NCI-H526 (cell line): ENCODE measurements around the gene PLXNA3.

ENCODE experiments used
- DNase-seq, 2 experiments: peaks; one replicate each; lab custom pipeline; 2025; lab: John Stamatoyannopoulos, UW

Gene PLXNA3

DNA sequence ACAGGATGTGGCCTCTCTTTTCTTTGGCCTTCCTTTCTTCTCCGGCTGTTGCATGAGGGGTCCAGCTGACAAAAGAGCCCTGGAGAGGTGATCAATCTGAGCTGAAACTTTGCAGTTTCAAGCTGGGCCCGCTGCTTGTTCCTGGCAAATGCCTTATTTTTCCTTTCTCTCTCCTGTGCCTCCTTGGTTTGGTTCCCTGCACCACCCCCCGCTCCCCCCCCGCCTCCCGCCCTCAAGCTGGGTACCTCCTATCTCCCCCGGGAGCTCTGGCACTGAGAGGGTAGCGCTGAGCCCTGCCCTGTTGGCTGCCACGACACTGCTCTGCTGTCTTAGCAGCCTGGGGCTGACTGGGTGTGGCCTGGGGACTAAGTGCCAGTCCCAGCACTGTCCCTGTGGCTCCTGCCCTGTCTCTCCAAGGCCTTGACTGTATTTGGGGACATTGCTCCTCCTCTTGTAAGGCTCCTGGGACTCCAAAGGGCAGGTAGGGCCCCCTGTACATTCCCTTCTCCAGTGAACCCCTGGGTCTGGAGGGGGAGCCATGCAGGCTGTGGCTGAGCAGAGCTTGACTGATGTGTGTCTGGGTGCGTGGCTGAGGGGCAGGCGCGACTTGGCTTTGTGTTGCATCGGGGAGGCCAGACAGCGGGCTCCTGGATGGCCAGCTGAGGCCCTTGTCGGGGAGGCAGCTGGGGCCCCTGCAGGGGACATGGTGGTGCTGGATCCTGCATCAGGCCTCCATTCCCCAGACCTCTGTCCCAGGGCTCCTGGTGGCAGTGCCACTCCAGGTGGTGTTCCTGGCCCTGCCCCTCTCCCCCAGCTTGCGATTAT, 1.1 kb downstream of the PLXNA3 start:
- DNase-seq = peak; percentile 41 to 78

GRCh38 chrX:154459832-154460231, 1.8 kb downstream of the PLXNA3 start:
- peak in 1 of 2 experiments; percentile 49 for DNase-seq

- peak in 1 of 2 experiments; percentile 26 for DNase-seq
Observed at GRCh38 chrX:154460326-154460725, 2.2 kb downstream of the PLXNA3 start.

GRCh38 chrX:154462396-154462795, 4.3 kb downstream of the PLXNA3 start:
- DNase-seq = no peak

- no peak for DNase-seq
Observed at GRCh38 chrX:154463611-154464220, 5.6 kb downstream of the PLXNA3 start.

- no peak for DNase-seq
Observed at GRCh38 chrX:154464806-154465365, 6.8 kb downstream of the PLXNA3 start.

GRCh38 chrX:154465601-154466000, 7.5 kb downstream of the PLXNA3 start:
- DNase-seq = no peak

DNA sequence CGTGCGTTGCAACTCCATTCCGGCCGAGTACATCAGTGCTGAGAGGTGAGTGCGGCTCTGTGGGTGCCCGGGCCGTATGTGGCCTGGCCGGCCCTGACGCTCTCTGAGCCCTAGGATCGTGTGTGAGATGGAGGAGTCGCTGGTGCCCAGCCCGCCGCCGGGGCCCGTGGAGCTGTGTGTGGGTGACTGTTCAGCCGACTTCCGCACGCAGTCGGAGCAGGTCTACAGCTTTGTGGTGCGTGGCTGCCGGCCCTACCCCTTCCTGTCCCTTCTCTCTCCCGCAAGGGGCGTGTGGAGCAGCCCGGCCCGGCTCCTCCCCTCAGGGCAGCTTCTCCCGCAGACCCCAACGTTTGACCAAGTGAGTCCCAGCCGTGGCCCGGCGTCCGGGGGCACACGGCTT, 8.0 kb downstream of the PLXNA3 start:
- no peak for DNase-seq

DNA sequence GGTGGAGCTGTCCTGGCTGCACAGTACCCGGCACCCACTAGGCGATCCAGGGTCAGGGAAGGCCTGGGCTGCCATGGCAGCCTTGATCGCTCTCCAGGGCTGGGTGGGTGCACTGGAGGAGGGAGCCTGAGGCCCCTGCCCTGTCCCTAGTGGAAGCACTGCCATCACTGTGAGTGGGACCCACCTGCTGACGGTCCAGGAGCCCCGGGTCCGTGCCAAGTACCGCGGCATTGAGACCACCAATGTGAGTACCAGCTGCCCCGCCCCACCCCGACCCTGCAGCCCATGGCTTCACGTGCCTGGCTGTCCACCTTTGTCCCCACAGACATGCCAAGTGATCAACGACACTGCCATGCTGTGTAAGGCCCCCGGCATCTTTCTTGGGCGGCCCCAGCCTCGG, 8.8 kb downstream of the PLXNA3 start:
- DNase-seq = no peak

- DNase-seq = no peak
Observed at GRCh38 chrX:154467556-154467955, 9.5 kb downstream of the PLXNA3 start.

DNA sequence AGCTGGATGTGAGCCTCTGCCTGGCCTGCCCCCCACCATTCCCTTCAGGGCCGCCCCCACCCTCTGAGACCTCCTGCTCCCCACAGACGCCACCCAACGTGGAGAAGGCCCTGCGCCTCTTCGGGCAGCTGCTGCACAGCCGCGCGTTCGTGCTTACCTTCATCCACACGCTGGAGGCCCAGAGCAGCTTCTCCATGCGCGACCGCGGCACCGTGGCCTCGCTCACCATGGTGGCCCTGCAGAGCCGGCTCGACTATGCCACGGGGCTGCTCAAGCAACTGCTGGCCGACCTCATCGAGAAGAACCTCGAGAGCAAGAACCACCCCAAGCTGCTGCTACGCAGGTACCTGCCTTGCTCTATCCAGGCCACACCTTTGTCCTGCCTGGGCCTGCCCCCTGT, 10.1 kb downstream of the PLXNA3 start:
- no peak for DNase-seq

DNA sequence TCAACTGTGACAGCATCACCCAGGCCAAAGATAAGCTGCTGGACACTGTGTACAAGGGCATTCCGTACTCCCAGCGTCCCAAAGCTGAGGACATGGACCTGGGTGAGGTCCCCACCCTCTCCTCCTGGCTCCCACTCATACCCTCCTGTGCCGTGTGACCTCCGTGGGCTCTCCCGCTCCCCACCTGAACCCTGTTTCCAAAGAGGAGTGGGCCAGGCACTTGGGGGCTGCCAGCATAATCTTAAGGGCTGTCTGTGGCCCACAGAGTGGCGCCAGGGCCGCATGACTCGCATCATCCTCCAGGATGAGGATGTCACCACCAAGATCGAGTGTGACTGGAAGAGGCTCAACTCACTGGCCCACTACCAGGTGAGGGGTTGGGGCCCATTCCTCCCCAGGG, 11.0 kb downstream of the PLXNA3 start:
- no peak for DNase-seq

- DNase-seq = no peak
Observed at GRCh38 chrX:154469880-154470279, 11.8 kb downstream of the PLXNA3 start.

- no peak for DNase-seq
Observed at GRCh38 chrX:154470434-154470833, 12.4 kb downstream of the PLXNA3 start.

DNA sequence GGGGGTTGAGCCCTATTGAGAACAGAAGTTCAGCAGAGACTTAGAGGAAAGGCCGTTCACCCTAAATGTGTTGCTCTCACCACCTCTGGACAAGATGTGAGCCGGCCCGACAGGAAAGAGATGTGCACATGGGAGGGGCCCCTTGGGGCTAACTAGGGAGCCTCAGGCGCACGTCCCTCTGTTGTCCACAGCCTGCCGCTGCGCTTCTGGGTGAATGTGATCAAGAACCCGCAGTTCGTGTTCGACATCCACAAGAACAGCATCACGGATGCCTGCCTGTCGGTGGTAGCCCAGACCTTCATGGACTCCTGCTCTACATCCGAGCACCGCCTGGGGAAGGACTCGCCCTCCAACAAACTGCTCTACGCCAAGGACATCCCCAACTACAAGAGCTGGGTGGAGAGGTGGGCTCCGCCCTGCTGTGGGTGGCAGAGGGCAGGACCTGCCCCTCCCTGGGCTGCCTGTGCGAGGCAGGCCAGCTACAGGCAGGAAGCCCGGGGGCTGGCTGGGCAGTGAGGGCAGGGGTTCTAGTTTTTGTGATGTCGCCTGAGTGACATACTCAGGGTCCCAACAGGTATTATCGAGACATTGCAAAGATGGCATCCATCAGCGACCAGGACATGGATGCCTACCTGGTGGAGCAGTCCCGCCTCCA, 13.0 kb downstream of the PLXNA3 start:
- no peak for DNase-seq

DNA sequence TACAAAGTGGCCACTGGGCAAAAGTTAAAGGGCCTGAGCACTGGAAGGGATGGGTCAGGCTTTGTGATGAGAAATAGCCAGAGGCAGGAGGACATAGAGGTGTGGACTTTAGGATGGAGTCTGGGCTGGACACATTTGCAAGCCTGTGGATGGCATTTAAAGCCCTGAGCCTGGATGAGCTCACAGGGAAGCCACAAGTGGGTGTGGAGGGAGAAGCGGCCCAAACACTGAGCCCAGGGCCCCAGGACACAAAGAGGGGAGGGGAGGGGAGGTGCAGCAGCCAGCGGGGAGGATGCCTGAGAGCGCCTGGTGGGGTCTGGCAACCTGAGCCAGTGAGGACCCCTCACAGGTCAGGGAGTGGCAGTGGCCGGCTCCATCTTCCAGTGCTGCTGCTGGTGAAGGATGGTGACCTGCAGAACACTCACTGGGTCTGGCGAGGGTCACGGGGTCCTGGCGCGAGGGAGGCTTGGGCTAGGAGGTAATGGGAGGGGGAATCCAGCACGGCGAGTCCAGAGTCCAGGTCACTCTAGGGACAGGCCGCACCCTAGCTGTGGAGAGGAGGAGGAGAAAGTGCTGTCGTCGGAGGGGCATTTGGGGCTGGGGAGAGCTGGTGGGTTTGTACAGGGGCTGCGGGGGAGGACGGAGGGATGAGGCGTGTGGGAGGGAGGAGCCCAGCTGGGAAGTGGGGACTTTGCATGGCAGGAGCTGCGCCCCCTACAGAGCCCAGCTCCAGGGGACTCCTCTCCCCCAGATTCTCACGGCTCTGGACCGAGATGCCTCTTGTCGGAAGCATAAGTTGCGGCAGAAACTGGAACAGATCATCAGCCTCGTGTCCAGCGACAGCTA, 14.0 kb downstream of the PLXNA3 start:
- no peak for DNase-seq

- DNase-seq = no peak
Observed at GRCh38 chrX:154472685-154473632, 14.9 kb downstream of the PLXNA3 start.

DNA sequence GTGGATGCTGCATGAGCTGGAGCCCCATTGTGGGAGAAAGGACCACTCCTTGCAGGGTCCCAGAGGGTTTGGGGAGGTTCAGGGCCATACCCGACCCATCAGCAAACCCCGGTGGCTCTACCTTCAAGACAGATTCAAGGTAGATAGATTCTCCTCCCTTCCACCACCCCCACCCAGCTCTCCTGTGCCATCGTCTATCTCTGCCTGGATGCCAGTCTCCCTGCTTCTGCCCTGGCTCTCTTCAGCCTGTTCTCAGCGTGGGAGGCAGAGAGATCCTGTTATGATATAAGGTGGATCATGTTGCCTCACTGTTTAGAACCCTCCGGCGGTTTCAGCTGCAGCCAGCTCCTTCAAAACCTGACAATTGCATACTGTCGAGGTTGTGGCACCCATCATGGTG, 15.6 kb downstream of the PLXNA3 start:
- no peak for DNase-seq

DNA sequence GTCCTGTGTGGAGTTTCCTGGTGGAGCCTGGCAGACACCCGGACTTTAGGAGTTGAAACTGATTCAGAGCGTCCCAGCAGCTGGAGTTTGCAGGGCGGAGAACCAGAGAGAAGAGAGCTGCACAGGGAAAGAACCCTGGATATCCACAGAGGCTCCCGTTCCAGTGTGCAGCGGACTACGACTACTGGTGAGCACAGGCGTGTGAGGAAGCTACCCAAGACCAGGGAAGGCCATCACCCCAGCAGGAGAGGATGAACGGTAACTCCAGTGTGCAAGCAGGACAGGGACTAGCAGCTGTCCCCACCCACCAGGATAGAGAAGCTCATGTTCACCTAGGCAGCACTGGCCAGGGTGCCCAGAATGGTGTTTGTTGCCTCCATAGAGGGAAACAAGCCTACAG, 18.7 kb downstream of the PLXNA3 start:
- DNase-seq = peak; percentile 7 to 57

DNA sequence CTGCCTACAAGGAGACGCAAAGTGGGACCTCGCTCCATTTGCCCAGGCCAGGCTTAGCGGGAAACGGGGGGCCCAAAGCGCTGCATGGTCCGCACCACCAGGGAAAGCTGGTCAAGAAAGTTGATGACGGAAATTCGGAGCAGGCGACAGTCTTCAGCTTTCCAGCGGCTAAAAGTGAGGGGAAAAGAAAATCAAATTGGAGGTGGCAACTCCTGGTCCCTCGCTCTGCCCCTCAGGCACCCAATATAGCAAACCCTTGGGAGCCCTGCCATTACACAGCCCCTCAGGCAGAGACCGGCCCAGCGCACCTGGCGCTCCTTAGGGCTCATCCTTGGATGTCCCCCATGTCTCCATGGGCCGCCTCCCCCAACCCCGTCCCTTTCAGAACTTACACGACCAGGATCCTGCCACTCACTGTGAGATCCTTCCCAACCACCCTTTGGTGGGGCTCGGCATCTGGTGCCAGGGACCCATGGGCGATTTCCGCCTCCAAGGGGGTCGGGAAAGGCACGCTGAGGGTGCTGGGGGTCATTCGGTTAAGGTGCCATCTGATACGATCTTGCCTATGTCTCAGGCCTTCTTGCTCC, 19.9 kb downstream of the PLXNA3 start:
- peak in 1 of 2 experiments; percentile 61 for DNase-seq
